GM13977 (cell line): ENCODE results near the gene GLIS2.
"Not testable (repeated sequence)": the region's sequence is repeated elsewhere in the genome, so short reads cannot be mapped to it uniquely, and the experiment has no call there.

Experiments
- DNase-seq: peaks from one replicate; pipeline ENCODE4 v3.0.0; 2012; ENCODE audit warnings: low spot score
- in situ Hi-C: fragments of 300-500 bp; cut with MboI; formaldehyde crosslinking; loops from one replicate; pipeline ENCODE4 v1.12.0; 2022; ENCODE audit warnings: low sequenced_read_pairs, low pct_unique_long_range_greater_than_20kb, mixed read lengths, inconsistent platforms; ENCODE audit not compliant: unreplicated experiment
- TF ChIP-seq, protein P1 (sequence below): IDR thresholded peaks from 2 replicates; pipeline ENCODE4 v1.5.1; 2012; ENCODE audit warnings: mild to moderate bottlenecking, control low read depth; ENCODE audit not compliant: insufficient read depth; ENCODE audit errors: extremely low read depth, missing control alignments

The GLIS2 gene

GRCh38 chr16:4339909-4340308 is 24.0 kb downstream of the GLIS2 start:
- TF ChIP-seq, protein P1, sequence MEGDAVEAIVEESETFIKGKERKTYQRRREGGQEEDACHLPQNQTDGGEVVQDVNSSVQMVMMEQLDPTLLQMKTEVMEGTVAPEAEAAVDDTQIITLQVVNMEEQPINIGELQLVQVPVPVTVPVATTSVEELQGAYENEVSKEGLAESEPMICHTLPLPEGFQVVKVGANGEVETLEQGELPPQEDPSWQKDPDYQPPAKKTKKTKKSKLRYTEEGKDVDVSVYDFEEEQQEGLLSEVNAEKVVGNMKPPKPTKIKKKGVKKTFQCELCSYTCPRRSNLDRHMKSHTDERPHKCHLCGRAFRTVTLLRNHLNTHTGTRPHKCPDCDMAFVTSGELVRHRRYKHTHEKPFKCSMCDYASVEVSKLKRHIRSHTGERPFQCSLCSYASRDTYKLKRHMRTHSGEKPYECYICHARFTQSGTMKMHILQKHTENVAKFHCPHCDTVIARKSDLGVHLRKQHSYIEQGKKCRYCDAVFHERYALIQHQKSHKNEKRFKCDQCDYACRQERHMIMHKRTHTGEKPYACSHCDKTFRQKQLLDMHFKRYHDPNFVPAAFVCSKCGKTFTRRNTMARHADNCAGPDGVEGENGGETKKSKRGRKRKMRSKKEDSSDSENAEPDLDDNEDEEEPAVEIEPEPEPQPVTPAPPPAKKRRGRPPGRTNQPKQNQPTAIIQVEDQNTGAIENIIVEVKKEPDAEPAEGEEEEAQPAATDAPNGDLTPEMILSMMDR, result no peak
- DNase-seq, result no peak
- in situ Hi-C loops, result no loop called here

- no peak for DNase-seq
- in situ Hi-C loops, result no loop called here
- TF ChIP-seq, protein P1, result no peak
Measured at GRCh38 chr16:4340443-4340842, 24.6 kb downstream of the GLIS2 start.

DNA sequence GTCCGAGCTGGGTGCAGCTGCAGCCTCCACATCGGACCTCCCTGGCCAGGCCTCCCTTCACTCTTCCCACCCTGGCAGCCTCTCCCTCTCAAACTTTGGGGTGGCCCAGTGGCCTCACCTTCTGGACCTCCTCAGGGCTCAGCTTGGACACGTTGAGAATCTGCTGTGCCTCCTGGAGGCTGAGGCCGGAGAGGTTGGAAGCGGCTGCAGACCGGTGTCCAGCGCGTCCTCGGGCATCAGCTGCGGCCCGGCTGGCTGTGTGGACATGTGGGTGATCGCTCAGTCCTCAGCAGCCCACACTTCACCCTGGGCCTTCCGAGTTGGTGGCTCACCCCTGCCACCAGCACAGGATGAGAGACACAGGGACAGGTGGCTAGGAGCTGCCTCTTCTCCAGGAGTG is 25.4 kb downstream of the GLIS2 start:
- in situ Hi-C loops, result no loop called here
- TF ChIP-seq, protein P1, result no peak
- DNase-seq, result no peak

DNA sequence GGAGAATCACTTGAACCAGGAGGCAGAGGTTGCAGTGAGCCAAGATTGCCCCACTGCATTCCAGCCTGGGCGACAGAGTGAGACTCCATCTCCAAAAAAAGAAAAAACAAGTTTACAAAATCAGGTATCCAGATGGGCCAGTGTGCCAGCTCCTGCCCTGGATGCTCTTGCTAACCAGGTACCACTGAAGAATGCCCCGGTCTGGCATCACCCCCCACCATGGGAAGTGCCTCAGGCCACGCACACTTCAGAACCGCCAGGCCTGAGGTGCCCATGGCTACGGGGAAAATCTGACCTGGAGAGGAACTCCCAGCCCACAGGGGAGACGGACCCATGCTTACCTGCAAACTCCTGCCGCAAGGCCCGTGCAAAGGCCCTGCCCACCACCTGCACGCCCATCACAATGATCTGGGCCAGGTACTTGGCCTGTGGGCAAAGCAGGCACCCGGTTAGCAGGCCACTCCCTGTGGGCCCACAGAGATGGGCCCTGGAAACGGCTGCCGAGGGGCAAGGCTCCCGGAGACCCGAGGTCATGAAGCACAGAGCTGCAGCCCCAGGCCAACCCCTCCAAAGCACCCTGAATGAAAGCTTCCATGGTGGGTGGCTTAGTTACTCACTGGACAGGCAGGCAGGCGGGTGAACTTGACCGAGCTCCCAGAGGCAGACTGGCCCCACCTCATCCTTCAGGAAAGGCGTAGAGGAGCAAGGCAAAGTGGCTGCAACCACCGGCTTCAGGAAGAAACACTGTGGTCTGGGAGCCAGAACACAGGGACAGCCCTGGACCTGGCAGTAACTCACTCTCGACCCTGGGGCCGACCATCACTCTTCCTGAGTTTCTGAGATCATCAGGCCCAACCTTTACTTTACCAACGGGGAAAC is 27.2 kb downstream of the GLIS2 start:
- TF ChIP-seq, protein P1, result no peak
- no peak for DNase-seq
- in situ Hi-C loops, result no loop called here

GRCh38 chr16:4344300-4344982 is 28.6 kb downstream of the GLIS2 start:
- in situ Hi-C loops, DNase-seq: not testable (repeated sequence)

- no peak for DNase-seq
- in situ Hi-C loops, result no loop called here
- TF ChIP-seq, protein P1, result no peak
Measured at GRCh38 chr16:4344983-4345835, 29.3 kb downstream of the GLIS2 start.
